IMR-90 (cell line): ENCODE data around the gene ADAM33. TPM values are rescaled to one million over a fixed set of nuclear protein-coding genes. Genes with fewer than 3 reads are reported as not detected.

Experiments used
- ATAC-seq: fragments of 200-7000 bp; cut with Tn5 transposase; 2 replicates; pipeline ENCODE4 v1.9.1; 2020; ENCODE audit warnings: low read depth, mild to moderate bottlenecking, moderate library complexity
- BruUV-seq: library from RNA; stranded (reverse); fragments of 400-500 nt; replicated peaks from 2 replicates; lab custom pipeline; 2021; lab: Mats Ljungman, UMichigan
- CTCF ChIA-PET: fragments of 300-600 bp; formaldehyde crosslinking; extraction: SDS; loops from one replicate; lab custom pipeline; 2021; ENCODE audit warnings: antibody characterized with exemption; lab: Yijun Ruan, JAX
- POLR2A ChIA-PET: fragments of 300-600 bp; sonication (Branson Sonifier 250); formaldehyde crosslinking; loops from one replicate; lab custom pipeline; 2022; ENCODE audit warnings: antibody characterized with exemption; ENCODE audit not compliant: unreplicated experiment; lab: Charles Lee
- DNase-seq: peaks from one replicate; pipeline ENCODE4 v3.0.0; 2013
- H2AFZ ChIP-seq: replicated peaks from 2 replicates; pipeline ENCODE3; 2013; ENCODE audit warnings: low read length, mild to moderate bottlenecking; ENCODE audit not compliant: poor library complexity
- H2AK5ac ChIP-seq: 2 replicates; pipeline ENCODE4 v1.6.1; 2013; ENCODE audit warnings: low read depth, low read length, inconsistent platforms
- H2AK9ac ChIP-seq: replicated peaks from 2 replicates; pipeline ENCODE3; 2013; ENCODE audit warnings: mild to moderate bottlenecking, low read depth, low read length, moderate library complexity; ENCODE audit not compliant: poor library complexity
- H2BK120ac ChIP-seq: 2 replicates; pipeline ENCODE4 v1.6.1; 2013; ENCODE audit warnings: low read depth, low read length, inconsistent platforms
- H2BK15ac ChIP-seq: 3 replicates; pipeline ENCODE4 v1.6.1; 2013; ENCODE audit warnings: low read depth, low read length, inconsistent platforms
- H2BK20ac ChIP-seq: 2 replicates; pipeline ENCODE4 v1.6.1; 2013; ENCODE audit warnings: low read depth, mild to moderate bottlenecking, inconsistent platforms, low read length, moderate library complexity
- H2BK5ac ChIP-seq: 2 replicates; pipeline ENCODE4 v1.6.1; 2013; ENCODE audit warnings: mild to moderate bottlenecking, low read depth, low read length, inconsistent platforms; ENCODE audit not compliant: poor library complexity, severe bottlenecking
- H3K14ac ChIP-seq: replicated peaks from 2 replicates; pipeline ENCODE4 v1.6.1; 2013; ENCODE audit warnings: low read depth, low read length, inconsistent platforms
- H3K18ac ChIP-seq: 2 replicates; pipeline ENCODE4 v1.6.1; 2013; ENCODE audit warnings: low read depth, low read length, control low read depth
- H3K23ac ChIP-seq: 2 replicates; pipeline ENCODE4 v1.6.1; 2013; ENCODE audit warnings: low read depth, low read length, inconsistent platforms
- H3K27ac ChIP-seq: 2 replicates; pipeline ENCODE4 v1.5.1; 2013; ENCODE audit warnings: mild to moderate bottlenecking, control low read depth, low read length; ENCODE audit not compliant: insufficient read depth
- H3K27me3 ChIP-seq: 2 replicates; pipeline ENCODE4 v1.6.1; 2013; ENCODE audit warnings: low read length; ENCODE audit not compliant: control insufficient read depth, insufficient read depth
- H3K36me3 ChIP-seq: 2 replicates; pipeline ENCODE4 v1.6.1; 2013; ENCODE audit warnings: low read length, mixed read lengths; ENCODE audit not compliant: control insufficient read depth, insufficient read depth
- H3K4ac ChIP-seq: 2 replicates; pipeline ENCODE4 v1.6.1; 2013; ENCODE audit warnings: low read depth, low read length, inconsistent platforms
- H3K4me1 ChIP-seq: 2 replicates; pipeline ENCODE4 v1.6.1; 2013; ENCODE audit warnings: low read length, mixed read lengths; ENCODE audit not compliant: control insufficient read depth, insufficient read depth
- H3K4me2 ChIP-seq: 2 replicates; pipeline ENCODE4 v1.6.1; 2013; ENCODE audit warnings: low read depth, mild to moderate bottlenecking, control low read depth, low read length, moderate library complexity
- H3K4me3 ChIP-seq: 2 replicates; pipeline ENCODE4 v1.5.1; 2013; ENCODE audit warnings: low read depth, mild to moderate bottlenecking, control low read depth, low read length, moderate library complexity; ENCODE audit not compliant: insufficient read depth
- H3K56ac ChIP-seq: 2 replicates; pipeline ENCODE4 v1.6.1; 2013; ENCODE audit warnings: low read length, inconsistent platforms; ENCODE audit not compliant: insufficient read depth; ENCODE audit errors: extremely low read depth
- H3K79me1 ChIP-seq, 2 experiments: 2 replicates each; pipeline ENCODE4 v1.6.1; 2013; ENCODE audit warnings: low read length in 2 of 2, inconsistent platforms in 1 of 2, low read depth in 1 of 2
- H3K9ac ChIP-seq: 2 replicates; pipeline ENCODE4 v1.6.1; 2013; ENCODE audit warnings: low read depth, low read length, control low read depth
- H3K9me1 ChIP-seq: 2 replicates; pipeline ENCODE4 v1.6.1; 2013; ENCODE audit warnings: low read length, inconsistent platforms; ENCODE audit not compliant: insufficient read depth
- H3K9me3 ChIP-seq: 2 replicates; pipeline ENCODE4 v1.6.1; 2013; ENCODE audit warnings: low read length; ENCODE audit not compliant: control insufficient read depth, insufficient read depth
- H4K20me1 ChIP-seq: 2 replicates; pipeline ENCODE4 v1.6.1; 2013; ENCODE audit warnings: low read length, inconsistent platforms; ENCODE audit not compliant: insufficient read depth
- H4K5ac ChIP-seq: 2 replicates; pipeline ENCODE4 v1.6.1; 2013; ENCODE audit warnings: mild to moderate bottlenecking, low read depth, low read length, control low read depth
- H4K8ac ChIP-seq, 2 experiments: 2 replicates each; pipeline ENCODE4 v1.6.1; 2013; ENCODE audit warnings: low read depth in 2 of 2, low read length in 2 of 2, control low read depth in 1 of 2, inconsistent platforms in 1 of 2
- H4K91ac ChIP-seq: 2 replicates; pipeline ENCODE4 v1.6.1; 2013; ENCODE audit warnings: low read depth, low read length, inconsistent platforms; ENCODE audit not compliant: insufficient read depth
- ELK1 ChIP-seq: fragments of 150-350 bp; IDR thresholded peaks from 2 replicates; pipeline ENCODE4 v1.6.1; 2016; ENCODE audit warnings: low read depth, mild to moderate bottlenecking, low read length, moderate library complexity, borderline replicate concordance
- MXI1 ChIP-seq: IDR thresholded peaks from 2 replicates; pipeline ENCODE4 v1.6.1; 2012; ENCODE audit warnings: low read depth, mild to moderate bottlenecking, low read length, moderate library complexity, borderline replicate concordance
- POLR2A ChIP-seq: IDR thresholded peaks from 2 replicates; pipeline ENCODE4 v1.6.1; 2012; ENCODE audit warnings: mild to moderate bottlenecking, low read depth, low read length
- RFX5 ChIP-seq: IDR thresholded peaks from 2 replicates; pipeline ENCODE4 v1.8.0; 2012; ENCODE audit warnings: low read depth, mild to moderate bottlenecking, low read length, moderate library complexity
- WGBS, 2 experiments: methylation state at CpG; one replicate each; pipeline versions ENCODE4 v1.1.5 to v1.1.7; 2013; ENCODE audit warnings: missing lambda C conversion rate in 2 of 2; ENCODE audit not compliant: insufficient read length in 1 of 2; ENCODE audit errors: extremely low coverage in 2 of 2; 5-methylcytosine and 5-hydroxymethylcytosine counted together
- dilution Hi-C: fragments of 300-500 bp; cut with HindIII; formaldehyde crosslinking; loops from one replicate; pipeline ENCODE4 v1.14.3; 2018; ENCODE audit warnings: low sequenced_read_pairs; ENCODE audit not compliant: unreplicated experiment
- in situ Hi-C: fragments of 300-500 bp; cut with MboI; formaldehyde crosslinking; loops from 3 replicates; pipeline ENCODE4 v1.14.3; 2019; ENCODE audit warnings: low sequenced_read_pairs, inconsistent platforms, mixed read lengths
- intact Hi-C: fragments of 100-400 bp; cut with micrococcal nuclease; formaldehyde crosslinking; loops from 2 replicates; pipeline ENCODE4 v1.10.0; 2022
- polyA plus RNA-seq, 3 experiments: library from polyadenylated mRNA; depleted of rRNA; stranded (reverse); fragments of >200 nt; gene quantifications; 2 replicates each; pipeline ENCODE4 v1.2.3, GENCODE V29; 2012; ENCODE audit warnings: low replicate concordance in 1 of 3
- total RNA-seq: library from RNA; depleted of rRNA; stranded (reverse); fragments of >200 nt; gene quantifications from 2 replicates; pipeline ENCODE4 v1.2.3, GENCODE V29; 2012
- TF ChIP-seq, protein P1 (sequence below): fragments of 150-350 bp; IDR thresholded peaks from 2 replicates; pipeline ENCODE4 v1.6.1; 2017; ENCODE audit warnings: mild to moderate bottlenecking, antibody characterized with exemption, low read length, low read depth

Gene ADAM33
- total and polyA plus RNA-seq, 2 of the 4 experiments (the other 2 are of a cell fraction) = 0.18 to 1.7 TPM

GRCh38 chr20:3640259-3640658 lies 41.6 kb downstream of the ADAM33 start:
- Histone ChIP-seq H3K14ac (no peak overlapping the region), H3K27ac (no peak overlapping the region), H3K4ac (no peak overlapping the region), H4K8ac (no peak overlapping the region), H2AK9ac (no peak overlapping the region), H3K9ac (no peak overlapping the region), H4K20me1 (no peaks in the 10 kb centered on the region), H2BK120ac (no peak overlapping the region), H2BK5ac (no peak overlapping the region), H3K9me3 (no peaks in the 10 kb centered on the region), H3K36me3 (peaks cover 13% of the 10 kb centered on the region), H3K18ac (no peak overlapping the region), H2BK15ac (no peak overlapping the region), H3K9me1 (no peaks in the 10 kb centered on the region), H4K5ac (no peak overlapping the region), H4K91ac (no peak overlapping the region), H3K79me1 (no peaks in the 10 kb centered on the region), H2AK5ac (no peak overlapping the region), H2AFZ (no peak overlapping the region), H3K4me2 (no peak overlapping the region), H3K56ac (no peak overlapping the region), H3K23ac (no peak overlapping the region), H3K4me3 (no peak overlapping the region), H2BK20ac (no peak overlapping the region), H3K4me1 (no peaks in the 10 kb centered on the region), H3K27me3 (no peaks in the 10 kb centered on the region)
- intact Hi-C loops = no loop called here
- CTCF ChIA-PET = no interaction called here
- ATAC-seq (no peak), DNase-seq (no peak)
- no CpG with 5 or more reads among the region's 3 CpGs for WGBS, 2 experiments
- no peak for TF ChIP-seq MXI1
- TF ChIP-seq RFX5 = no peak
- no peak for TF ChIP-seq ELK1
- TF ChIP-seq, protein P1, sequence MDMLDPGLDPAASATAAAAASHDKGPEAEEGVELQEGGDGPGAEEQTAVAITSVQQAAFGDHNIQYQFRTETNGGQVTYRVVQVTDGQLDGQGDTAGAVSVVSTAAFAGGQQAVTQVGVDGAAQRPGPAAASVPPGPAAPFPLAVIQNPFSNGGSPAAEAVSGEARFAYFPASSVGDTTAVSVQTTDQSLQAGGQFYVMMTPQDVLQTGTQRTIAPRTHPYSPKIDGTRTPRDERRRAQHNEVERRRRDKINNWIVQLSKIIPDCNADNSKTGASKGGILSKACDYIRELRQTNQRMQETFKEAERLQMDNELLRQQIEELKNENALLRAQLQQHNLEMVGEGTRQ = no peak
- TF ChIP-seq POLR2A = no peak
- POLR2A ChIA-PET = no interaction called here
- BruUV-seq = no TSS peak
- dilution Hi-C loops = no loop called here
- in situ Hi-C loops = no loop called here
